ENCODE results near the gene CREB3L4. TPM values are rescaled to one million over a fixed set of nuclear protein-coding genes. Genes with fewer than 3 reads are reported as not detected.

CREB3L4 gene
- total and polyA plus RNA-seq, 2 of the 13 experiments (the other 11 are each of a cell fraction or from before 2014, with no cell fraction given), result 9.9 to 18.7 TPM

DNA sequence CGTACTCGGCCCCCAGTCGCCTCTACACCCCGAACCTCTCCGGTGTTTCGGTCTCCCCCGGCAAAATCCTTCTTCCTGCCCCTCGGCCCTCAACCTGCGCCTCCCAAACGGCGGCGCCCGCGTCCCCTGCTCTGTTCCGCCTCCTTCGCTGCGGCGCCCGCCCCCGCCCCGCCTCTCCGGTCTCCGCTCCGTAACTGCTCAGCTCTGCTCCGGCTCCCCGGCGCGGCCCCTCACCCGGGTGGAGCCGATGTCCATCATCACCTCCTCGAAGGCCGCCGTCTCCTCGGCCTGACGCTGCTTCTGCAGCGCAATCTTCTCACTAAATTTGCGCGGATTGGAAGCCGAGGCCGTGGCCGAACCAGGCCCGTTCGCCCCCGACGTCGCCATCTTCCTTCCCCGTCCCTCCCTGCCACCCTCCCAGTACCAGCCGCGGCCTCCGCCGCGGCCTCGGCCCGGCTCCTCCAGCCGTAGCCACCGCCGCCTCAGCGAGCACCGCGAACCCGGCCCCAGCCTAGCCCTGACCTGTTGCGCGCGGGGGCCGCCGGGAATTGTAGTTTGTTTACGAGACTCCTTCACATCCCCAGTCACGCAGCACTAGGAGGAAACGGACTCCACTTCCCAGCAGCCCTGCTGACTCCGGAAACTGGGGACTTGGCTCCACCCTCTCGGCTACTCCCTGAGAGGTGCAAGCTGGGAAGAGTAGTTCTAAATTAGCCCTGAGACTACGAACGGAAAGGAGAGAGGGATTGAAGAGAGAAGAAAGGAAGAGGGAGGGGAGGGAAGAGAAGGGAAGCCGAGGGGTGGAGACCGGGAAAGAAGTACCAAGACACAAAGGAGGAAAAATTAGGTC is 9.4 kb upstream of the CREB3L4 start, which contains the start of gene CRTC2 (continued):
- TF ChIP-seq E2F2 (CRISPR knock-in tag; IDR thresholded peaks at IDR 0.05; ENCODE audit: borderline replicate concordance) (no peak; the same call in 1 of the 2 replicates), ZNF737 (CRISPR knock-in tag; IDR thresholded peaks at IDR 0.05; ENCODE audit: borderline replicate concordance) (no peak), ZNF33B (CRISPR knock-in tag; IDR thresholded peaks at IDR 0.05) (no peak), TMF1 (CRISPR knock-in tag; IDR thresholded peaks at IDR 0.05; ENCODE audit: low read depth) (peak; percentile 73; the same call in 1 of the 2 replicates), ARNTL (CRISPR knock-in tag; IDR thresholded peaks at IDR 0.05) (peak; percentile 63; the same call in 1 of the 2 replicates), AGO2 (optimal IDR thresholded peaks at IDR 0.05; ENCODE audit: low read depth, low read length) (peak; percentile 98), MXD1 (CRISPR knock-in tag; IDR thresholded peaks at IDR 0.05) (no peak), ZFYVE20 (CRISPR knock-in tag; IDR thresholded peaks at IDR 0.05; ENCODE audit: borderline replicate concordance, low read depth) (no peak), GTF3A (CRISPR knock-in tag; conservative IDR thresholded peaks at IDR 0.05) (no peak), REST (IDR thresholded peaks at IDR 0.05; ENCODE audit: borderline replicate concordance in 1 of 2, low read depth in 1 of 2, low read length in 2 of 2) (no peak), KLF9 (CRISPR knock-in tag; IDR thresholded peaks at IDR 0.05; ENCODE audit: low read depth) (0 out of 2 replicates have a peak, but pooled peaks have one; percentile 26), ZNF12 (CRISPR knock-in tag; IDR thresholded peaks at IDR 0.05) (no peak), ZEB1 (IDR thresholded peaks at IDR 0.05; ENCODE audit: insufficient replicate concordance, low read depth) (peak; percentile 56), NFIC (IDR thresholded peaks at IDR 0.05; ENCODE audit: low read length) (no peak), CREM (IDR thresholded peaks at IDR 0.05) (peak; percentile 98), CREM (CRISPR knock-in tag; IDR thresholded peaks at IDR 0.05) (no peak), KDM4B (CRISPR knock-in tag; IDR thresholded peaks at IDR 0.05) (no peak), ZNF446 (CRISPR knock-in tag; IDR thresholded peaks at IDR 0.05) (no peak), NR2F2 (IDR thresholded peaks at IDR 0.05; ENCODE audit: borderline replicate concordance, low read depth) (peak; percentile 34; the same call in 1 of the 2 replicates), ZMYM4 (CRISPR knock-in tag; IDR thresholded peaks at IDR 0.05) (no peak), GATA4 (IDR thresholded peaks at IDR 0.05; ENCODE audit: borderline replicate concordance, low read depth) (no peak), PRMT3 (CRISPR knock-in tag; IDR thresholded peaks at IDR 0.05; ENCODE audit: borderline replicate concordance, low read depth) (0 out of 2 replicates have a peak, but pooled peaks have one; percentile 50)
- TF ChIP-seq, protein P1, sequence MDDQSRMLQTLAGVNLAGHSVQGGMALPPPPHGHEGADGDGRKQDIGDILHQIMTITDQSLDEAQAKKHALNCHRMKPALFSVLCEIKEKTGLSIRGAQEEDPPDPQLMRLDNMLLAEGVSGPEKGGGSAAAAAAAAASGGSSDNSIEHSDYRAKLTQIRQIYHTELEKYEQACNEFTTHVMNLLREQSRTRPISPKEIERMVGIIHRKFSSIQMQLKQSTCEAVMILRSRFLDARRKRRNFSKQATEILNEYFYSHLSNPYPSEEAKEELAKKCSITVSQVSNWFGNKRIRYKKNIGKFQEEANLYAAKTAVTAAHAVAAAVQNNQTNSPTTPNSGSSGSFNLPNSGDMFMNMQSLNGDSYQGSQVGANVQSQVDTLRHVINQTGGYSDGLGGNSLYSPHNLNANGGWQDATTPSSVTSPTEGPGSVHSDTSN (CRISPR knock-in tag; IDR thresholded peaks at IDR 0.05; ENCODE audit: borderline replicate concordance), result no peak

Measured in HepG2 (cell line).